ENCODE results near the gene TNPO1. TPM values are rescaled to one million over a fixed set of nuclear protein-coding genes. Genes with fewer than 3 reads are reported as not detected.

TNPO1 gene
- total and polyA plus RNA-seq, 2 of the 8 experiments (the other 6 are each of a cell fraction or from before 2014, with no cell fraction given), result 38.5 to 211 TPM

GRCh38 chr5:72844218-72844603 lies 27.8 kb downstream of the TNPO1 start:
- no peak overlapping the region for H3K14ac ChIP-seq (ENCODE audit: insufficient read length)
- H3K4me1 ChIP-seq (replicated peaks in 1 of 4; ENCODE audit: control insufficient read depth in 3 of 4, insufficient read depth in 4 of 4, low read length in 3 of 4), result peaks cover 0 to 3% (median 1%) of the 10 kb centered on the region in 4 experiments; a peak in 2 of 7 replicates
- no peak overlapping the region for H2BK120ac ChIP-seq (replicated peaks; ENCODE audit: low read depth, low read length)
- no peak overlapping the region for H2BK15ac ChIP-seq (ENCODE audit: low read length)
- no peak overlapping the region for H2BK20ac ChIP-seq (ENCODE audit: low read length)
- H3K23ac ChIP-seq (ENCODE audit: insufficient read length), result no peak overlapping the region
- H4K91ac ChIP-seq (replicated peaks; ENCODE audit: insufficient read length, low read length), result no peak overlapping the region
- H2BK12ac ChIP-seq (ENCODE audit: low read depth, low read length), result no peak overlapping the region
- no peak overlapping the region for H3K56ac ChIP-seq (replicated peaks; ENCODE audit: insufficient read length, low read depth, low read length)
- no peak overlapping the region for H4K8ac ChIP-seq (ENCODE audit: extremely low read depth, insufficient read depth, low read length)
- H2AK5ac ChIP-seq (ENCODE audit: low read depth, low read length), result no peak overlapping the region
- TF ChIP-seq TBP (IDR thresholded peaks at IDR 0.05; ENCODE audit: low read depth, low read length) (no peak), ZNF274 (IDR thresholded peaks at IDR 0.05; ENCODE audit: borderline replicate concordance, extremely low read depth, low read length) (no peak), SIRT6 (IDR thresholded peaks at IDR 0.05; ENCODE audit: low read length) (no peak), SP2 (IDR thresholded peaks at IDR 0.05; ENCODE audit: low read length) (no peak), JUND (IDR thresholded peaks at IDR 0.05; ENCODE audit: low read length) (no peak), KDM4A (IDR thresholded peaks at IDR 0.05; ENCODE audit: low read depth, low read length, severe bottlenecking) (no peak), MAFK (IDR thresholded peaks at IDR 0.05; ENCODE audit: low read depth, low read length) (no peak), USF2 (IDR thresholded peaks at IDR 0.05; ENCODE audit: low read length) (no peak), RAD21 (IDR thresholded peaks at IDR 0.05 in 1 of 2, conservative IDR thresholded peaks at IDR 0.05 in 1 of 2; ENCODE audit: low read depth in 2 of 2, low read length in 2 of 2) (no peak), ASH2L (IDR thresholded peaks at IDR 0.05; ENCODE audit: low read length) (no peak)
- no peak overlapping the region for H2AFZ ChIP-seq (ENCODE audit: low read length)
- H4K20me1 ChIP-seq (replicated peaks in 1 of 2; ENCODE audit: control insufficient read depth in 1 of 2, insufficient read depth in 2 of 2, low read length in 2 of 2), result peaks cover 2 to 7% of the 10 kb centered on the region in 2 experiments
- FAIRE-seq, result no peak
- no peaks in the 10 kb centered on the region for H3K36me3 ChIP-seq (ENCODE audit: control insufficient read depth in 2 of 4, insufficient read depth in 4 of 4, low read length in 3 of 4)
- H3K9me3 ChIP-seq (ENCODE audit: insufficient read depth in 2 of 2, low read depth in 1 of 2, low read length in 1 of 2), result no peaks in the 10 kb centered on the region
- ChIA-PET POLR2A (ENCODE audit: partially characterized antibody) (no interaction called here), CTCF (ENCODE audit: partially characterized antibody) (no interaction called here)
- no peak overlapping the region for H3K18ac ChIP-seq (ENCODE audit: extremely low read depth, low read length)
- H2BK5ac ChIP-seq (ENCODE audit: low read depth, low read length), result no peak overlapping the region
- no peak overlapping the region for H3K4ac ChIP-seq (replicated peaks; ENCODE audit: insufficient read length, low read depth, low read length)
- no peaks in the 10 kb centered on the region for H3K79me1 ChIP-seq (ENCODE audit: low read depth, low read length)
- no peaks in the 10 kb centered on the region for H3K27me3 ChIP-seq (replicated peaks in 1 of 4; ENCODE audit: control insufficient read depth in 3 of 4, extremely low read depth in 1 of 4, insufficient read depth in 3 of 4, low read length in 3 of 4)
- no peak overlapping the region for H4K5ac ChIP-seq (ENCODE audit: insufficient read length, low read depth, low read length)
- H3K23me2 ChIP-seq (ENCODE audit: low read depth, low read length), result peaks cover 3% of the 10 kb centered on the region
- H3K79me2 ChIP-seq (ENCODE audit: control insufficient read depth in 1 of 2, insufficient read depth in 2 of 2, low read length in 2 of 2), result peaks cover 7 to 38% of the 10 kb centered on the region in 2 experiments
- H3K27ac ChIP-seq (ENCODE audit: low read depth, low read length), result no peak overlapping the region
- H3K4me3 ChIP-seq (ENCODE audit: extremely low read depth in 1 of 4, insufficient read depth in 2 of 4, low read depth in 3 of 4, low read length in 4 of 4), result no peak overlapping the region
- DNase-seq (ENCODE audit: low read depth in 1 of 2, low spot score in 2 of 2), result no peak
- H3K9ac ChIP-seq (replicated peaks in 1 of 4; ENCODE audit: extremely low read depth in 1 of 4, low read depth in 3 of 4, low read length in 3 of 4), result no peak overlapping the region
- H3K4me2 ChIP-seq (ENCODE audit: insufficient read depth in 1 of 2, low read depth in 2 of 2, low read length in 2 of 2), result no peak overlapping the region

Data from H1 (cell line).